ENCODE measurements around the gene NOL9. TPM values are rescaled to one million over a fixed set of nuclear protein-coding genes. Genes with fewer than 3 reads are reported as not detected.

NOL9 gene
- total and polyA plus RNA-seq, 10 of the 15 experiments (the other 5 are each of a cell fraction or from before 2014, with no cell fraction given) = 3.9 to 35.9 (median 23.0) TPM

- no peak overlapping the region for H2AFZ ChIP-seq (ENCODE audit: control insufficient read depth, low read depth, low read length)
Measured at GRCh38 chr1:6507037-6507428, 47.3 kb downstream of the NOL9 start.

GRCh38 chr1:6506210-6507036, 47.9 kb downstream of the NOL9 start:
- ChIA-PET SMC1A (ENCODE audit: uncharacterized antibody, unreplicated experiment) (no interaction called here), CTCF (no interaction called here), POLR2A (interaction anchor here (0.5 to 0.6 kb wide), 2 partner anchors 107 to 135 kb away, joined by 3 to 6 read pairs; partner anchors contain the start of gene PHF13), RAD21 (ENCODE audit: unreplicated experiment) (interaction anchor here (0.8 kb wide), 1 partner anchor 13 kb away, joined by 4 read pairs; no protein-coding TSS in a partner anchor)
- DNase-seq (ENCODE audit: low read depth, low spot score) = no peak
- Histone ChIP-seq H3K36me3 (ENCODE audit: control insufficient read depth in 2 of 2, insufficient read depth in 2 of 2, low read length in 1 of 2) (no peaks in the 10 kb centered on the region), H3K27me3 (replicated peaks in 1 of 2; ENCODE audit: control insufficient read depth in 2 of 2, insufficient read depth in 2 of 2, low read length in 1 of 2) (no peaks in the 10 kb centered on the region; a peak in 1 of 4 replicates), H3K27ac (ENCODE audit: control insufficient read depth, insufficient read depth) (no peak overlapping the region), H3K4me1 (ENCODE audit: control insufficient read depth, insufficient read depth, low read length) (no peaks in the 10 kb centered on the region), H2AFZ (ENCODE audit: control insufficient read depth, low read depth, low read length) (no peak overlapping the region), H3K4me3 (no peak overlapping the region), H3K9ac (ENCODE audit: control insufficient read depth, insufficient read depth, low read length) (no peak overlapping the region), H3K9me3 (replicated peaks; ENCODE audit: control insufficient read depth, insufficient read depth, low read length) (no peaks in the 10 kb centered on the region), H4K20me1 (ENCODE audit: control insufficient read depth, insufficient read depth) (no peaks in the 10 kb centered on the region; the same call in 1 of the 2 replicates), H3K79me2 (ENCODE audit: control insufficient read depth, insufficient read depth, low read length) (no peaks in the 10 kb centered on the region), H3K4me2 (ENCODE audit: control insufficient read depth, insufficient read depth) (no peak overlapping the region)
- intact Hi-C loops (cut with micrococcal nuclease; ENCODE audit: unreplicated experiment) (no loop called here), in situ Hi-C loops (cut with MboI) (no loop called here)
- 30% methylated on average over 31 of the region's 31 CpGs for WGBS (ENCODE audit: insufficient coverage, insufficient replicate concordance, low lambda C conversion rate, missing lambda C conversion rate)
- no peak for TF ChIP-seq MTA3 (IDR thresholded peaks at IDR 0.05; ENCODE audit: borderline replicate concordance, low read length)
- TF ChIP-seq SUZ12 (IDR thresholded peaks at IDR 0.05; ENCODE audit: unreplicated experiment) = no peak
- TF ChIP-seq HDGF (IDR thresholded peaks at IDR 0.05) = no peak
- no peak for TF ChIP-seq ZBED1 (IDR thresholded peaks at IDR 0.05; ENCODE audit: borderline replicate concordance)
- no peak for TF ChIP-seq IRF5 (IDR thresholded peaks at IDR 0.05; ENCODE audit: borderline replicate concordance)
- TF ChIP-seq HDAC6 (IDR thresholded peaks at IDR 0.05; ENCODE audit: unreplicated experiment) = no peak
- no peak for TF ChIP-seq MAX (IDR thresholded peaks at IDR 0.05; ENCODE audit: low read depth, low read length)
- no peak for TF ChIP-seq EED (IDR thresholded peaks at IDR 0.05; ENCODE audit: low read depth)
- no TSS peak for BruUV-seq (replicated peaks)
- no peak for ATAC-seq
- no peak for FAIRE-seq

More at GRCh38 chr1:6507037-6507428, 47.3 kb downstream of the NOL9 start:
- no peaks in the 10 kb centered on the region; a peak in 1 of 4 replicates for H3K27me3 ChIP-seq (replicated peaks in 1 of 2; ENCODE audit: control insufficient read depth in 2 of 2, insufficient read depth in 2 of 2, low read length in 1 of 2)
- no peaks in the 10 kb centered on the region for H3K79me2 ChIP-seq (ENCODE audit: control insufficient read depth, insufficient read depth, low read length)
- H3K36me3 ChIP-seq (ENCODE audit: control insufficient read depth in 2 of 2, insufficient read depth in 2 of 2, low read length in 1 of 2) = no peaks in the 10 kb centered on the region
- WGBS (ENCODE audit: insufficient coverage, insufficient replicate concordance, low lambda C conversion rate, missing lambda C conversion rate) = 29% methylated on average over 7 of the region's 7 CpGs
- RAD21 ChIA-PET (ENCODE audit: unreplicated experiment) = interaction anchor here (0.8 kb wide), 1 partner anchor 12 kb away, joined by 4 read pairs; no protein-coding TSS in a partner anchor
- H3K4me2 ChIP-seq (ENCODE audit: control insufficient read depth, insufficient read depth) = no peak overlapping the region
- H3K4me1 ChIP-seq (ENCODE audit: control insufficient read depth, insufficient read depth, low read length) = no peaks in the 10 kb centered on the region
- no peak overlapping the region for H3K9ac ChIP-seq (ENCODE audit: control insufficient read depth, insufficient read depth, low read length)
- BruUV-seq (replicated peaks) = no TSS peak
- CTCF ChIA-PET = interaction anchor here (0.6 kb wide), 1 partner anchor 16 kb away, joined by 4 read pairs; no protein-coding TSS in a partner anchor
- no peak for FAIRE-seq
- no peak overlapping the region for H3K4me3 ChIP-seq
- no peak for DNase-seq (ENCODE audit: low read depth, low spot score)
- H4K20me1 ChIP-seq (ENCODE audit: control insufficient read depth, insufficient read depth) = no peaks in the 10 kb centered on the region; the same call in 1 of the 2 replicates
- in situ Hi-C loops (cut with MboI) = no loop called here
- SMC1A ChIA-PET (ENCODE audit: uncharacterized antibody, unreplicated experiment) = no interaction called here
- intact Hi-C loops (cut with micrococcal nuclease; ENCODE audit: unreplicated experiment) = no loop called here
- H3K9me3 ChIP-seq (replicated peaks; ENCODE audit: control insufficient read depth, insufficient read depth, low read length) = no peaks in the 10 kb centered on the region
- H3K27ac ChIP-seq (ENCODE audit: control insufficient read depth, insufficient read depth) = no peak overlapping the region
- TF ChIP-seq TCF3 (IDR thresholded peaks at IDR 0.05; ENCODE audit: borderline replicate concordance, insufficient read depth, low read depth, low read length) (no peak), MEF2B (IDR thresholded peaks at IDR 0.05; ENCODE audit: partially characterized antibody, poor library complexity, severe bottlenecking) (no peak), ZNF217 (IDR thresholded peaks at IDR 0.05) (no peak)
- POLR2A ChIA-PET = interaction anchor here (0.5 to 0.6 kb wide), 2 partner anchors 106 to 134 kb away, joined by 3 to 6 read pairs; partner anchors contain the start of gene PHF13
- no peak for ATAC-seq
